ENCODE results near the gene PPIF. TPM values are rescaled to one million over a fixed set of nuclear protein-coding genes. Genes with fewer than 3 reads are reported as not detected.

The PPIF gene
- total and polyA plus RNA-seq, 4 donors, result 9.0 to 21.2 (median 14.0) TPM

- Histone ChIP-seq H3K27ac (ENCODE audit: low read depth in 1 of 2, low read length in 2 of 2) (no peak overlapping the region), H3K36me3 (ENCODE audit: control insufficient read depth in 1 of 2, insufficient read depth in 2 of 2, low read length in 1 of 2) (no peaks in the 10 kb centered on the region), H3K27me3 (ENCODE audit: control insufficient read depth in 1 of 2, insufficient read depth in 2 of 2, low read length in 1 of 2) (no peaks in the 10 kb centered on the region), H3K4me3 (ENCODE audit: low read length in 2 of 2) (no peak overlapping the region), H3K9me3 (ENCODE audit: control insufficient read depth, low read length) (no peaks in the 10 kb centered on the region), H3K4me1 (ENCODE audit: control insufficient read depth in 1 of 2, insufficient read depth in 2 of 2, low read length in 2 of 2) (no peaks in the 10 kb centered on the region)
- peak; percentile 46 to 76 for DNase-seq
- intact Hi-C loops (cut with DNase I), result loop anchor here (5.0 kb wide), 2 partner anchors 34 to 39 kb away; no protein-coding TSS in a partner anchor
- 72 to 85% methylated on average over 20 to 23 of the region's 23 CpGs for WGBS, 2 donors
- ATAC-seq (ENCODE audit: low FRiP score), result no peak
These were observed 56.4 kb downstream of the PPIF start for GRCh38 chr10:79403441-79404230.

- intact Hi-C loops (cut with DNase I), result loop anchor here (5.0 kb wide), 2 partner anchors 33 to 38 kb away; no protein-coding TSS in a partner anchor
- H3K4me1 ChIP-seq (ENCODE audit: control insufficient read depth in 1 of 2, insufficient read depth in 2 of 2, low read length in 2 of 2), result no peaks in the 10 kb centered on the region
- 43 to 61% methylated on average over 6 to 7 of the region's 7 CpGs for WGBS, 2 donors
- no peak overlapping the region for H3K4me3 ChIP-seq (ENCODE audit: low read length in 2 of 2)
- peak; percentile 50 for ATAC-seq (ENCODE audit: low FRiP score)
- no peak overlapping the region for H3K27ac ChIP-seq (ENCODE audit: low read depth in 1 of 2, low read length in 2 of 2)
- DNase-seq, result peak; percentile 77 to 84
- no peaks in the 10 kb centered on the region for H3K9me3 ChIP-seq (ENCODE audit: control insufficient read depth, low read length)
- H3K27me3 ChIP-seq (ENCODE audit: control insufficient read depth in 1 of 2, insufficient read depth in 2 of 2, low read length in 1 of 2), result no peaks in the 10 kb centered on the region
- no peaks in the 10 kb centered on the region for H3K36me3 ChIP-seq (ENCODE audit: control insufficient read depth in 1 of 2, insufficient read depth in 2 of 2, low read length in 1 of 2)
These were observed 57.0 kb downstream of the PPIF start for GRCh38 chr10:79404231-79404609.

GRCh38 chr10:79404690-79405131, 57.4 kb downstream of the PPIF start:
- Histone ChIP-seq H3K27me3 (ENCODE audit: control insufficient read depth in 1 of 2, insufficient read depth in 2 of 2, low read length in 1 of 2) (no peaks in the 10 kb centered on the region), H3K27ac (ENCODE audit: low read depth in 1 of 2, low read length in 2 of 2) (no peak overlapping the region), H3K4me1 (ENCODE audit: control insufficient read depth in 1 of 2, insufficient read depth in 2 of 2, low read length in 2 of 2) (no peaks in the 10 kb centered on the region), H3K36me3 (ENCODE audit: control insufficient read depth in 1 of 2, insufficient read depth in 2 of 2, low read length in 1 of 2) (no peaks in the 10 kb centered on the region), H3K9me3 (ENCODE audit: control insufficient read depth, low read length) (no peaks in the 10 kb centered on the region), H3K4me3 (ENCODE audit: low read length in 2 of 2) (no peak overlapping the region)
- WGBS, 2 donors, result 81 to 93% methylated on average over 5 of the region's 5 CpGs
- intact Hi-C loops (cut with DNase I), result loop anchor here (5.0 kb wide), 2 partner anchors 33 to 38 kb away; no protein-coding TSS in a partner anchor
- DNase-seq (peak in 1 of 2 donors; percentile 35), ATAC-seq (ENCODE audit: low FRiP score) (no peak)

Other genes starting within 250 kb of the PPIF start
- gene ZCCHC24, start 98.2 kb downstream of the PPIF start, total RNA-seq, result 10 to 100 TPM; 79.3 to 99.6 TPM
- gene ZCCHC24, start 98.2 kb downstream of the PPIF start, polyA plus RNA-seq, result 10 to 100 TPM; 42.2 to 60.4 TPM
- under 1 TPM in 1 of 2 donors, not detected in 1; 0.10 TPM for gene EIF5AL1, start 165.1 kb downstream of the PPIF start, total RNA-seq
- gene EIF5AL1, start 165.1 kb downstream of the PPIF start, polyA plus RNA-seq, result under 1 TPM; 0.36 to 0.38 TPM
- gene SFTPA2, start 212.9 kb downstream of the PPIF start, total RNA-seq, result 1 to 10 TPM in 1 of 2 donors, not detected in 1; 1.6 TPM
- 10 to 100 TPM in 1 of 2 donors, under 1 TPM in 1; 0.77 to 13.0 TPM for gene SFTPA2, start 212.9 kb downstream of the PPIF start, polyA plus RNA-seq